GM12878 (cell line): ENCODE data around the gene ARAP3.

Source experiments
- MEF2B ChIP-seq: fragments of 450-650 bp; IDR thresholded peaks from 2 replicates; pipeline ENCODE4 v1.6.1; 2018; ENCODE audit warnings: mild to moderate bottlenecking, moderate library complexity; ENCODE audit not compliant: partially characterized antibody, poor library complexity, severe bottlenecking
- MXI1 ChIP-seq: fragments of 150-350 bp; IDR thresholded peaks from 2 replicates; pipeline ENCODE4 v1.6.1; 2011; ENCODE audit warnings: low read depth, mild to moderate bottlenecking, inconsistent platforms, low read length, improper control_type of control experiment
- POLR2A ChIP-seq: IDR thresholded peaks from 2 replicates; pipeline ENCODE4 v1.6.1; 2011; ENCODE audit warnings: low read depth, mild to moderate bottlenecking, low read length
- SMAD1 ChIP-seq: fragments of 450-650 bp; IDR thresholded peaks from 2 replicates; pipeline ENCODE4 v1.6.1; 2018; ENCODE audit warnings: mild to moderate bottlenecking, low read depth; ENCODE audit not compliant: partially characterized antibody
- SREBF2 ChIP-seq: IDR thresholded peaks from 2 replicates; pipeline ENCODE4 v1.6.1; 2012; ENCODE audit warnings: mild to moderate bottlenecking, low read length
- YBX1 ChIP-seq: fragments of 450-650 bp; IDR thresholded peaks from 2 replicates; pipeline ENCODE4 v1.6.1; 2016; ENCODE audit warnings: antibody characterized with exemption
- ZZZ3 ChIP-seq: IDR thresholded peaks from 2 replicates; pipeline ENCODE4 v1.6.1; 2011; ENCODE audit warnings: low read depth; ENCODE audit not compliant: control insufficient read depth, insufficient read length
- TF ChIP-seq, protein P1 (sequence below), 3 experiments: IDR thresholded peaks in 2 of 3; conservative IDR thresholded peaks in 1 of 3; 2 replicates each; pipeline ENCODE4 v1.5.1; 2011; ENCODE audit warnings: low read depth in 3 of 3, low read length in 3 of 3, mild to moderate bottlenecking in 3 of 3, control low read depth in 2 of 3, moderate library complexity in 2 of 3, inconsistent platforms in 1 of 3, mixed read lengths in 1 of 3; ENCODE audit not compliant: control insufficient read depth in 2 of 3, insufficient read depth in 1 of 3; ENCODE audit errors: extremely low read depth in 1 of 3
- TF ChIP-seq, protein P2 (sequence below): fragments of 450-650 bp; formaldehyde crosslinking; IDR thresholded peaks from 2 replicates; pipeline ENCODE4 v1.5.0; 2022; ENCODE audit warnings: mild to moderate bottlenecking, missing genetic modification characterization
- TF ChIP-seq, protein P3 (sequence below): IDR thresholded peaks from 2 replicates; pipeline ENCODE4 v1.6.1; 2011; ENCODE audit warnings: borderline replicate concordance, low read depth, mild to moderate bottlenecking, moderate library complexity, mixed read lengths, low read length; ENCODE audit not compliant: insufficient read depth; ENCODE audit errors: extremely low read length

DNA sequence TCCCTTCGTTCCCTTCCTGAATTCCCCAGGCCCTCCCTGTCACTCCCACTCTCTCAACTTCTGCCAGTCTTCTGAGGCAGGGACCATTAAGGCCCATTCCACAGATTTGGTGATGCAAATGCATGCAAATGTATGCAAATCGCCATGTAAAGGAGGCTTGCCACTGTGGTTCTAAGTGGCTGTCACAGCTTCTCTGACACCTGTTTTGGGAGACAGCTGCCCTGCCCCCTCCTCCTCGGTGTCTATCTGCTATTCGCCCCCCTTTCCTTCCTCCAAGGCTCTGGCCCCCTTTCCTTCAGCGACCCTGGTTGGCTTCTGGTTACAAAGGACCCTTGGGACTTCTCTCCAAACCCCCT lies 10.5 kb upstream of the ARAP3 start:
- TF ChIP-seq, protein P1, sequence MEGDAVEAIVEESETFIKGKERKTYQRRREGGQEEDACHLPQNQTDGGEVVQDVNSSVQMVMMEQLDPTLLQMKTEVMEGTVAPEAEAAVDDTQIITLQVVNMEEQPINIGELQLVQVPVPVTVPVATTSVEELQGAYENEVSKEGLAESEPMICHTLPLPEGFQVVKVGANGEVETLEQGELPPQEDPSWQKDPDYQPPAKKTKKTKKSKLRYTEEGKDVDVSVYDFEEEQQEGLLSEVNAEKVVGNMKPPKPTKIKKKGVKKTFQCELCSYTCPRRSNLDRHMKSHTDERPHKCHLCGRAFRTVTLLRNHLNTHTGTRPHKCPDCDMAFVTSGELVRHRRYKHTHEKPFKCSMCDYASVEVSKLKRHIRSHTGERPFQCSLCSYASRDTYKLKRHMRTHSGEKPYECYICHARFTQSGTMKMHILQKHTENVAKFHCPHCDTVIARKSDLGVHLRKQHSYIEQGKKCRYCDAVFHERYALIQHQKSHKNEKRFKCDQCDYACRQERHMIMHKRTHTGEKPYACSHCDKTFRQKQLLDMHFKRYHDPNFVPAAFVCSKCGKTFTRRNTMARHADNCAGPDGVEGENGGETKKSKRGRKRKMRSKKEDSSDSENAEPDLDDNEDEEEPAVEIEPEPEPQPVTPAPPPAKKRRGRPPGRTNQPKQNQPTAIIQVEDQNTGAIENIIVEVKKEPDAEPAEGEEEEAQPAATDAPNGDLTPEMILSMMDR (IDR thresholded peaks at IDR 0.05 in 2 of 3, conservative IDR thresholded peaks at IDR 0.05 in 1 of 3; ENCODE audit: control insufficient read depth in 2 of 3, extremely low read depth in 1 of 3, insufficient read depth in 1 of 3, low read depth in 3 of 3, low read length in 3 of 3), result no peak
- TF ChIP-seq SMAD1 (no peak), YBX1 (no peak), MEF2B (no peak), SREBF2 (no peak), ZZZ3 (no peak), MXI1 (no peak), POLR2A (no peak)
- TF ChIP-seq, protein P2, sequence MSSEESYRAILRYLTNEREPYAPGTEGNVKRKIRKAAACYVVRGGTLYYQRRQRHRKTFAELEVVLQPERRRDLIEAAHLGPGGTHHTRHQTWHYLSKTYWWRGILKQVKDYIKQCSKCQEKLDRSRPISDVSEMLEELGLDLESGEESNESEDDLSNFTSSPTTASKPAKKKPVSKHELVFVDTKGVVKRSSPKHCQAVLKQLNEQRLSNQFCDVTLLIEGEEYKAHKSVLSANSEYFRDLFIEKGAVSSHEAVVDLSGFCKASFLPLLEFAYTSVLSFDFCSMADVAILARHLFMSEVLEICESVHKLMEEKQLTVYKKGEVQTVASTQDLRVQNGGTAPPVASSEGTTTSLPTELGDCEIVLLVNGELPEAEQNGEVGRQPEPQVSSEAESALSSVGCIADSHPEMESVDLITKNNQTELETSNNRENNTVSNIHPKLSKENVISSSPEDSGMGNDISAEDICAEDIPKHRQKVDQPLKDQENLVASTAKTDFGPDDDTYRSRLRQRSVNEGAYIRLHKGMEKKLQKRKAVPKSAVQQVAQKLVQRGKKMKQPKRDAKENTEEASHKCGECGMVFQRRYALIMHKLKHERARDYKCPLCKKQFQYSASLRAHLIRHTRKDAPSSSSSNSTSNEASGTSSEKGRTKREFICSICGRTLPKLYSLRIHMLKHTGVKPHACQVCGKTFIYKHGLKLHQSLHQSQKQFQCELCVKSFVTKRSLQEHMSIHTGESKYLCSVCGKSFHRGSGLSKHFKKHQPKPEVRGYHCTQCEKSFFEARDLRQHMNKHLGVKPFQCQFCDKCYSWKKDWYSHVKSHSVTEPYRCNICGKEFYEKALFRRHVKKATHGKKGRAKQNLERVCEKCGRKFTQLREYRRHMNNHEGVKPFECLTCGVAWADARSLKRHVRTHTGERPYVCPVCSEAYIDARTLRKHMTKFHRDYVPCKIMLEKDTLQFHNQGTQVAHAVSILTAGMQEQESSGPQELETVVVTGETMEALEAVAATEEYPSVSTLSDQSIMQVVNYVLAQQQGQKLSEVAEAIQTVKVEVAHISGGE (CRISPR knock-in tag), result no peak
- TF ChIP-seq, protein P3, sequence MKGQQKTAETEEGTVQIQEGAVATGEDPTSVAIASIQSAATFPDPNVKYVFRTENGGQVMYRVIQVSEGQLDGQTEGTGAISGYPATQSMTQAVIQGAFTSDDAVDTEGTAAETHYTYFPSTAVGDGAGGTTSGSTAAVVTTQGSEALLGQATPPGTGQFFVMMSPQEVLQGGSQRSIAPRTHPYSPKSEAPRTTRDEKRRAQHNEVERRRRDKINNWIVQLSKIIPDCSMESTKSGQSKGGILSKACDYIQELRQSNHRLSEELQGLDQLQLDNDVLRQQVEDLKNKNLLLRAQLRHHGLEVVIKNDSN, result no peak
